GM10266 (cell line): Measurements from ENCODE around the gene SIGLEC8.

ENCODE experiments used
- DNase-seq: peaks from one replicate; pipeline ENCODE4 v3.0.0; 2012; ENCODE audit errors: extremely low spot score
- CTCF ChIP-seq: IDR thresholded peaks from 2 replicates; pipeline ENCODE4 v1.5.1; 2012; ENCODE audit warnings: mild to moderate bottlenecking, low read depth; ENCODE audit not compliant: control insufficient read depth, insufficient read depth; ENCODE audit errors: missing control alignments

The SIGLEC8 gene

DNA sequence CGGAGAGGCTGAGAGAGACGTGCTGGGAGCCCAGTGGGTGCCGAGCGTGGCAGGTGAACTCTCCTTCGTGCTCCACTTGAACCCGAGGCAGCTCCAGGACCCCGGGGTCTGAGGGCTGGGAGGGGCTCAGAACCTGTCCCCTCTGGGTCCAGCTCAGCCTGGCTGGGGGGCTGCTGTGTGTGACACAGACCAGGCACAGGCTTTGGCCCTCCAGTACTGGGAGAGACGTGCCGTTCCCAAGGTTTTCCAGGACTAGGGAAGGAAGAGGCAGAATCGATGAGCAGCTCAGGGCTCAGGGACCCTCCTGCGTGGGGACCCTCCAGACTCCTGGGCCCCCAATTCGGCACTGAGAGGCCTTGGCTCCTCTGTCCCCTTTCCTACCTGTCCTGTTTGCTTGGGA lies 43.1 kb downstream of the SIGLEC8 start:
- DNase-seq, result no peak
- TF ChIP-seq CTCF, result no peak

DNA sequence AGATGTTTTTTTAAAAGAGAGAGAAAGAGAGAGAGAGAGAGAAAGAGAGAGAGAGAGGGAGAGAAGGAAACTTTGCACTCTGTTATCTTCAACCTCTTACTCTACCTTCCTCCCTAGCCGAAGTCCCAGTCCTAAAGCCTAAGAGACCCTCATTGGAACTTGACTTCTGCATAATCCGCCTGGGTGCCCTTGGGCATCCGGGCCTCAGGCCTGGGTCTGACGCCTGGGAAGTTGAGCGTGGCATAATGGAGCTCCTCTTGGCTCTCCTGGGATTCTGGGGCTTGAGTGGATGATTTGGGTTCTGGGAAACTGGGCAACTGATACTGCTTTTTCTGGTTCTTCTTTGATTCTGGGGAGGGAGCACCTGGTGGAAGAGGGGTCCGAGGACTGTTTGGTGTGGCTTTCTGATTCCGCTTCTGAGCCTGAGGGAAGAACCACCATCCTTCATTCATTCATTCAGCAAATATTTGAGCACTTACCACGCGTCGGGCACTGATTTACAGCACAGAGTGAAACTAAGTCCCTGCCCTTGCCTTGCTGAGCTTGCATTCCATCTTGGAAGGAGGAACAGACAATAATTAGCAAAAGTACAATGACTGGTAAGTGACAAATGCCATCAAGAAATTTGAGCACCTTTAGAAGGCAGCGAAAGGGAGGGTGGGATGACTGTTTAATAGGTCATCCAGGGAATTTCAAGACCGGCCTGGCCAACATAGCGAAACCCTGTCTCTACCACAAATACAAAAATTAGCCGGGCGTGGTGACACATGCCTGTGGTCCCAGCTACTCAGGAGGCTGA lies 47.1 kb downstream of the SIGLEC8 start:
- no peak for TF ChIP-seq CTCF
- no peak for DNase-seq

- peak; percentile 46 for TF ChIP-seq CTCF
- no peak for DNase-seq
Measured at GRCh38 chr19:51407511-51408131, 50.6 kb downstream of the SIGLEC8 start.

DNA sequence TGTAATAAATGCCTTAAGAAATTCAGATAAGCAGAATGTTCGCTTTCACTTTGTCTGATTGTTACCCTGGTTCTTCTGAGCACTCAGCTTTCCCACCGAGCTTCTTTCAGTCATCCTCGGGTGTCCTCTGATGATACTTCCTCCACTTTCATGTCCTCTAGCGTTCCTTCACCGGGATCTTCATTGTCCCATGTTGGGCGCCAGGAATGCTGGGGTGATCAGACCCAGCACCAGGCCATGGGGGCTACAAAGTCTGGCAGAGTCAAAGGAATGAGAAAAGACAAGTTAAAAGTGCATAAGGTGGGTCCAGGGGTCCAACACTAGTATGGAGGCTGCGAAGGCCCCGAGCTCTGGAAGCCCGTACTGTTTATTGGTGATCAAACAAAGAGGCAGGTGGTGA lies 56.1 kb downstream of the SIGLEC8 start:
- TF ChIP-seq CTCF, result no peak
- no peak for DNase-seq
